ENCODE results near the gene TESMIN. TPM values are rescaled to one million over a fixed set of nuclear protein-coding genes. Genes with fewer than 3 reads are reported as not detected.

TESMIN gene
- total RNA-seq (2021) (8.0 and 13.5 TPM in 2 replicates), Bru-seq, nascent RNA (percentile 40 among the genes with signal in this experiment), BruChase-seq, experiment 1, labeled RNA remaining after a 2-hour chase (percentile 43 among the genes with signal in this experiment), BruChase-seq, experiment 2, labeled RNA remaining after a 6-hour chase (percentile 39 among the genes with signal in this experiment)
- long read RNA-seq, partial matches to known transcripts, result 3 of 8 reads
- long read RNA-seq, other reads (novel, unspliced or antisense), result 4 of 8 reads

DNA sequence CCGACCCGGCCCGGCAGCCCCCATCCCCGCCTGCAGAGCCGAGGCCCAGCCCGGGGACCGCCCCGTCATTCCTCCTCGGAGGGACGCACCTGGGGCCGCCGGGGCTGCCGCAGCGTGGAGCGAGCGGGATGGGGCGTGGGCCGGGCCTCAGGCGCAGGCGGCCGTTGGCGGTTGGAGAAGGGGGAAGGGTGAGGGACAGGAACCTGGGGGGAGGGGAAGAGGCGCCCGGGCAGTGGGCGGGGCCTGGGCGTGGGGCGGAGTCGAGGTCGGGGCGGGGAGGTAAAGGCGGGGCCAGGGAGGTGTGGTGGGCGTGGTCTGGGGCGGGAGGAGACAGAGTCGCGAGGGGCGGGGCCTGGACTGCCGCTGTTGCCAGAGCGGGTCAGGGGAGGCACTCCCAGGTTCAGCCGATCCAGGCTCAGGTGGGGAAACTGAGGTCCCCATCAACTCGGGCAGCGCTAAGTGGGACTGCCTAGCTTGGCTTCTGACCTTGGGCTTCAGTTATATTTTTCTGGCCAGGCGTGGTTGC lies at the start of gene TESMIN:
TESMIN (minus strand) TSS at position 190 of the 526 bp plus-strand sequence. CDS start 860 bp downstream, outside the sequence.
- H3K27ac ChIP-seq (ENCODE audit: low read depth, low read length, poor library complexity, severe bottlenecking), result peak within 1 kb of the TSS; percentile 39
- no peak for TF ChIP-seq EZH2 (IDR thresholded peaks at IDR 0.05; ENCODE audit: borderline replicate concordance, low read depth, low read length, poor library complexity, severe bottlenecking)
- TF ChIP-seq, protein P1, sequence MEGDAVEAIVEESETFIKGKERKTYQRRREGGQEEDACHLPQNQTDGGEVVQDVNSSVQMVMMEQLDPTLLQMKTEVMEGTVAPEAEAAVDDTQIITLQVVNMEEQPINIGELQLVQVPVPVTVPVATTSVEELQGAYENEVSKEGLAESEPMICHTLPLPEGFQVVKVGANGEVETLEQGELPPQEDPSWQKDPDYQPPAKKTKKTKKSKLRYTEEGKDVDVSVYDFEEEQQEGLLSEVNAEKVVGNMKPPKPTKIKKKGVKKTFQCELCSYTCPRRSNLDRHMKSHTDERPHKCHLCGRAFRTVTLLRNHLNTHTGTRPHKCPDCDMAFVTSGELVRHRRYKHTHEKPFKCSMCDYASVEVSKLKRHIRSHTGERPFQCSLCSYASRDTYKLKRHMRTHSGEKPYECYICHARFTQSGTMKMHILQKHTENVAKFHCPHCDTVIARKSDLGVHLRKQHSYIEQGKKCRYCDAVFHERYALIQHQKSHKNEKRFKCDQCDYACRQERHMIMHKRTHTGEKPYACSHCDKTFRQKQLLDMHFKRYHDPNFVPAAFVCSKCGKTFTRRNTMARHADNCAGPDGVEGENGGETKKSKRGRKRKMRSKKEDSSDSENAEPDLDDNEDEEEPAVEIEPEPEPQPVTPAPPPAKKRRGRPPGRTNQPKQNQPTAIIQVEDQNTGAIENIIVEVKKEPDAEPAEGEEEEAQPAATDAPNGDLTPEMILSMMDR (conservative IDR thresholded peaks at IDR 0.05; ENCODE audit: low read depth, low read length), result no peak
- CTCF ChIA-PET, result no interaction called here
- no peaks in the 10 kb centered on the region for H3K9me3 ChIP-seq (ENCODE audit: low read depth, low read length, poor library complexity, severe bottlenecking)
- no peaks in the 10 kb centered on the region for H3K27me3 ChIP-seq (replicated peaks; ENCODE audit: insufficient read depth, low read depth, low read length, poor library complexity)
- DNase-seq (ENCODE audit: low spot score), result peak; percentile 89
- POLR2A ChIA-PET (ENCODE audit: low non-redundant PET), result no interaction called here
- BruUV-seq (replicated peaks), result no TSS peak
- H3K36me3 ChIP-seq (ENCODE audit: insufficient read depth, low read length, poor library complexity, severe bottlenecking), result no peaks in the 10 kb centered on the region
- intact Hi-C loops (cut with micrococcal nuclease; ENCODE audit: unreplicated experiment), result no loop called here
- peak within 1 kb of the TSS; percentile 58 for H3K4me3 ChIP-seq (ENCODE audit: low read depth, low read length, poor library complexity, severe bottlenecking)
- no peaks in the 10 kb centered on the region for H3K4me1 ChIP-seq (ENCODE audit: insufficient read depth, low read length, poor library complexity, severe bottlenecking)

DNA sequence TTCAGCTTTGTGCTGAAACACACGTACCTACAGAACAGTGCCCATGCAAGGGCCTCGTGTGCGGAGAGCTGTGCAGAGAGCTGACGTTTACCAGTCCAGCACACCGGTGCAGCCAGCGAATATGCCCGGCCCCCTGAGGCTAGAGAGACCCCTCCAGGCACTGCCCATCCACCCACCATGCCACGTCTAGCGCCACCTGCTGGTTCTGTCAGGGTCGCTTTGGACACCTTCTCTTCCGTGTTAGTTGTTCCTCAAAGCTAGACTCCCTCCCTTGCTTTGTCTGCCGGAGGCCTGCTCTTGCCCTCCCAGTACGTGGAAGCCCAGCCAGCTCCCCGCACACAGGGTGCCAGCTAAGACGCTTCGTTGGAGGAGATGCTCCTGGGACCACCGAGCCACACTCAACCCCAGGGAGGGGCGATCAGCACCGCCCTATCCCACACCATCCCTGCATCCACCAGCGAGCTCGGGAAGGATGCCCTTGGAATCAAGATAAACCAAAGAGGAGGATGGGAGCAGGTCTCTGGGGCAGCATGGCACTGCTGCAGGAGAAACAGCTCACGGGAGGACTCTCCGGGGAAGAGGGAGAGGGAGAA lies 47.0 kb upstream of the TESMIN start:
- no TSS peak for BruUV-seq (replicated peaks)
- no peak for TF ChIP-seq EZH2 (IDR thresholded peaks at IDR 0.05; ENCODE audit: borderline replicate concordance, low read depth, low read length, poor library complexity, severe bottlenecking)
- TF ChIP-seq, protein P1 (conservative IDR thresholded peaks at IDR 0.05; ENCODE audit: low read depth, low read length), result peak; percentile 90
- Histone ChIP-seq H3K9me3 (ENCODE audit: low read depth, low read length, poor library complexity, severe bottlenecking) (no peaks in the 10 kb centered on the region), H3K36me3 (ENCODE audit: insufficient read depth, low read length, poor library complexity, severe bottlenecking) (no peaks in the 10 kb centered on the region), H3K4me3 (ENCODE audit: low read depth, low read length, poor library complexity, severe bottlenecking) (no peak overlapping the region), H3K27ac (ENCODE audit: low read depth, low read length, poor library complexity, severe bottlenecking) (no peak overlapping the region), H3K4me1 (ENCODE audit: insufficient read depth, low read length, poor library complexity, severe bottlenecking) (no peaks in the 10 kb centered on the region), H3K27me3 (replicated peaks; ENCODE audit: insufficient read depth, low read depth, low read length, poor library complexity) (no peaks in the 10 kb centered on the region)
- intact Hi-C loops (cut with micrococcal nuclease; ENCODE audit: unreplicated experiment), result loop anchor here (5.0 kb wide), 1 partner anchor 166 kb away; no protein-coding TSS in a partner anchor
- DNase-seq (ENCODE audit: low spot score), result peak; percentile 54
- POLR2A ChIA-PET (ENCODE audit: low non-redundant PET), result no interaction called here
- CTCF ChIA-PET, result interaction anchor here (0.5 to 1.5 kb wide), 6 partner anchors 120 to 1044 kb away, joined by 3 to 8 read pairs (median 3); no protein-coding TSS in a partner anchor

DNA sequence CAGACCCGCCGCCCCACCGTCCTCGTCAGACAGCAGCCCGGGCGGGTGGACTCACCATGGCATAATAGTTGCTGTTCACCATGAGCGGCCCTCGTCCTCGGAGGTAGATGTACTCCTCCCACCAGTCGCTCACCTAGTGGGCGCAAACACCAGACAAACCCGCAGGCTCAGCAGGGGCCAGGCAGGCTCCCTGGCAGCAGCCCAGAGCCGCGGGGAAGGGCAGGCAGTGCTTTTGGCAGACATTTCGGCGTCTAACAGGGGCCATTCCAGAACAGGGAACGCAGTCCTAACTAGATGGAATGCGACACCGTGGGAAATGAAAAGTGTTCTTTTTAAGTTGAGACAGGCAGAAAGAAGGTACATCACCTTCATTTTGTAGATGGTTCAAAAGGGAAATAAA lies 45.5 kb upstream of the TESMIN start:
- intact Hi-C loops (cut with micrococcal nuclease; ENCODE audit: unreplicated experiment), result loop anchor here (5.0 kb wide), 1 partner anchor 164 kb away; no protein-coding TSS in a partner anchor
- TF ChIP-seq, protein P1 (conservative IDR thresholded peaks at IDR 0.05; ENCODE audit: low read depth, low read length), result no peak
- no peak for TF ChIP-seq EZH2 (IDR thresholded peaks at IDR 0.05; ENCODE audit: borderline replicate concordance, low read depth, low read length, poor library complexity, severe bottlenecking)
- no peaks in the 10 kb centered on the region for H3K9me3 ChIP-seq (ENCODE audit: low read depth, low read length, poor library complexity, severe bottlenecking)
- ChIA-PET CTCF (no interaction called here), POLR2A (ENCODE audit: low non-redundant PET) (no interaction called here)
- no peaks in the 10 kb centered on the region for H3K4me1 ChIP-seq (ENCODE audit: insufficient read depth, low read length, poor library complexity, severe bottlenecking)
- peak; percentile 11 for DNase-seq (ENCODE audit: low spot score)
- H3K4me3 ChIP-seq (ENCODE audit: low read depth, low read length, poor library complexity, severe bottlenecking), result no peak overlapping the region
- BruUV-seq (replicated peaks), result no TSS peak
- no peaks in the 10 kb centered on the region for H3K27me3 ChIP-seq (replicated peaks; ENCODE audit: insufficient read depth, low read depth, low read length, poor library complexity)
- no peaks in the 10 kb centered on the region for H3K36me3 ChIP-seq (ENCODE audit: insufficient read depth, low read length, poor library complexity, severe bottlenecking)
- no peak overlapping the region for H3K27ac ChIP-seq (ENCODE audit: low read depth, low read length, poor library complexity, severe bottlenecking)
